ENCODE data around the gene MLST8. TPM values are rescaled to one million over a fixed set of nuclear protein-coding genes. Genes with fewer than 3 reads are reported as not detected.

Gene MLST8
- total and polyA plus RNA-seq, 2 donors (not counting 1 experiment from before 2014, with no cell fraction given): 36.1 to 112 TPM

- peak within 1 kb of the TSS; percentile 95 for H3K4me2 ChIP-seq (replicated peaks; ENCODE audit: low read depth, low read length, poor library complexity, severe bottlenecking)
- Mint-ChIP-seq H3K4me3 (peak within 1 kb of the TSS; percentile 86), H3K9me3 (ENCODE audit: insufficient read depth) (no peaks in the 10 kb centered on the region), H3K4me1 (peaks cover 25% of the 10 kb centered on the region), H3K27ac (peak within 1 kb of the TSS; percentile 86), H3K27me3 (no peaks in the 10 kb centered on the region)
- H3K79me2 ChIP-seq (ENCODE audit: control insufficient read depth, insufficient read depth, low read length): peaks cover 42% of the 10 kb centered on the region
- H3K27me3 ChIP-seq (replicated peaks in 1 of 4; ENCODE audit: control extremely low read depth in 1 of 4, control insufficient read depth in 3 of 4, insufficient read depth in 4 of 4, low read length in 3 of 4): no peaks in the 10 kb centered on the region
- TF ChIP-seq EZH2 (IDR thresholded peaks at IDR 0.05; ENCODE audit: borderline replicate concordance, insufficient read depth, low read depth, low read length, poor library complexity, severe bottlenecking) (no peak), CTCF (IDR thresholded peaks at IDR 0.05) (no peak)
- peak within 1 kb of the TSS; percentile 47 to 85 for H3K27ac ChIP-seq (ENCODE audit: low read length in 2 of 2)
- under 1% methylated on average over 82 of the region's 82 CpGs for WGBS (ENCODE audit: insufficient coverage)
- peaks cover 13% of the 10 kb centered on the region for H4K20me1 ChIP-seq (ENCODE audit: control insufficient read depth, insufficient read depth, low read length, poor library complexity, severe bottlenecking)
- ATAC-seq (ENCODE audit: low read depth) (peak; percentile 99), DNase-seq (peak; percentile 100)
- intact Hi-C loops (cut with micrococcal nuclease): loop anchor here (1.0 to 2.0 kb wide), 6 partner anchors 8 to 200 kb away; partner anchors contain the start of genes ECI1, MLST8, RNPS1 and TRAF7
- POLR2A ChIA-PET: interaction anchor here (1.5 kb wide), 1 partner anchor 28 kb away, joined by 4 read pairs; the partner anchor contains the start of gene ECI1
- peaks cover 0 to 2% (median 0%) of the 10 kb centered on the region in 3 donors for H3K9me3 ChIP-seq (ENCODE audit: control extremely low read depth in 1 of 3, control insufficient read depth in 2 of 3, insufficient read depth in 1 of 3, low read length in 2 of 3)
- H2AFZ ChIP-seq (ENCODE audit: insufficient read depth, low read depth, low read length, poor library complexity, severe bottlenecking): peak within 1 kb of the TSS; percentile 97
- H3K9ac ChIP-seq (ENCODE audit: low read length): peak within 1 kb of the TSS; percentile 85
- H3K4me1 ChIP-seq (ENCODE audit: control insufficient read depth in 2 of 2, insufficient read depth in 2 of 2, low read length in 2 of 2): peaks cover 6 to 16% of the 10 kb centered on the region in 2 donors
- CTCF ChIA-PET: interaction anchor here (1.0 kb wide), 2 partner anchors 28 to 68 kb away, joined by 3 read pairs; partner anchors contain the start of gene TRAF7
- peaks cover 0 to 4% of the 10 kb centered on the region in 2 experiments for H3K36me3 ChIP-seq (replicated peaks in 1 of 2; ENCODE audit: control extremely low read depth in 1 of 2, control insufficient read depth in 1 of 2, extremely low read depth in 1 of 2, insufficient read depth in 2 of 2, low read length in 1 of 2)
- peak within 1 kb of the TSS; percentile 51 to 92 (median 82) for H3K4me3 ChIP-seq (ENCODE audit: control extremely low read depth in 1 of 5, extremely low read depth in 1 of 5, insufficient read depth in 1 of 5, low read depth in 2 of 5, low read length in 4 of 5)
Observed at GRCh38 chr16:2223221-2223941, 18.1 kb downstream of the MLST8 start, which contains the start of gene E4F1. Gene E4F1 (plus strand): TSS chr16:2223591. CDS start chr16:2223614, 23 bp downstream.

All from B cell (primary cell).